Natural killer cell (primary cell): Measurements from ENCODE around the gene BAIAP2. TPM values are rescaled to one million over a fixed set of nuclear protein-coding genes. Genes with fewer than 3 reads are reported as not detected.

Experiments used
- ATAC-seq, 3 donors: fragments of 150-1000 bp in 2 of 3; fragments of 200-7000 bp in 1 of 3; cut with Tn5 transposase; 1 replicate in 1 of 3; 2 replicates in 2 of 3; pipeline ENCODE4 v1.10.0; 2021; ENCODE audit warnings: mild to moderate bottlenecking in 2 of 3, moderate library complexity in 2 of 3
- DNase-seq, 2 donors: peaks; one replicate each; pipeline versions ENCODE4 v3.0.0 to v3.0.0-alpha.2; 2013 to 2021; ENCODE audit warnings: mixed read lengths in 1 of 2
- H3K27ac ChIP-seq: one replicate; pipeline ENCODE4 v1.5.1; 2013; ENCODE audit warnings: mild to moderate bottlenecking, low read length
- H3K27me3 ChIP-seq: one replicate; pipeline ENCODE4 v1.6.1; 2013; ENCODE audit warnings: low read length; ENCODE audit not compliant: control insufficient read depth, insufficient read depth
- H3K36me3 ChIP-seq: one replicate; pipeline ENCODE4 v1.6.1; 2013; ENCODE audit warnings: low read length; ENCODE audit not compliant: control insufficient read depth, insufficient read depth
- H3K4me1 ChIP-seq: one replicate; pipeline ENCODE4 v1.6.1; 2013; ENCODE audit warnings: low read length; ENCODE audit not compliant: control insufficient read depth, insufficient read depth
- H3K4me3 ChIP-seq: one replicate; pipeline ENCODE4 v1.5.1; 2013; ENCODE audit warnings: low read length
- H3K9me3 ChIP-seq: one replicate; pipeline ENCODE4 v1.6.1; 2013; ENCODE audit warnings: low read length; ENCODE audit not compliant: control insufficient read depth, insufficient read depth
- H3K27ac Mint-ChIP-seq, 2 donors: one replicate each; pipeline ENCODE4 v1.8.0; 2022; ENCODE audit warnings: mild to moderate bottlenecking in 2 of 2, mixed read lengths in 2 of 2, moderate library complexity in 1 of 2
- H3K27me3 Mint-ChIP-seq, 2 donors: one replicate each; pipeline ENCODE4 v1.8.0; 2022; ENCODE audit warnings: low read depth in 2 of 2, mixed read lengths in 2 of 2
- H3K36me3 Mint-ChIP-seq: one replicate; pipeline ENCODE4 v1.8.0; 2022; ENCODE audit warnings: mixed read lengths
- H3K4me1 Mint-ChIP-seq, 2 donors: one replicate each; pipeline ENCODE4 v1.8.0; 2022; ENCODE audit warnings: mixed read lengths in 2 of 2
- H3K4me3 Mint-ChIP-seq: one replicate; pipeline ENCODE4 v1.8.0; 2022; ENCODE audit warnings: mild to moderate bottlenecking, moderate library complexity, mixed read lengths
- H3K9me3 Mint-ChIP-seq, 2 donors: one replicate each; pipeline ENCODE4 v1.8.0; 2022; ENCODE audit warnings: mixed read lengths in 2 of 2
- CTCF ChIP-seq: fragments of 200-600 bp; IDR thresholded peaks from one replicate; pipeline ENCODE4 v1.8.0; 2022; ENCODE audit warnings: antibody characterized with exemption
- WGBS: methylation state at CpG from one replicate; pipeline ENCODE4 v1.1.7; 2013; ENCODE audit warnings: missing lambda C conversion rate; ENCODE audit not compliant: insufficient coverage; 5-methylcytosine and 5-hydroxymethylcytosine counted together
- intact Hi-C: fragments of 100-400 bp; cut with micrococcal nuclease; formaldehyde crosslinking; loops from one replicate; pipeline ENCODE4 v1.14.2; 2022
- total RNA-seq, 4 donors: library from RNA; stranded (reverse); fragments of 120-200 nt in 1 of 4; gene quantifications; one replicate each; pipeline versions ENCODE4 v1.2.3 to v1.2.4, GENCODE V29; 2013 to 2022

Gene BAIAP2
- total RNA-seq, 3 donors from 2014 or later (not counting 1 experiment from before 2014, with no cell fraction given), result 6.7 to 12.3 (median 10.4) TPM

GRCh38 chr17:81049973-81050551, 15.1 kb downstream of the BAIAP2 start:
- peaks cover 34% of the 10 kb centered on the region for H3K4me1 ChIP-seq
- Mint-ChIP-seq H3K4me3 (no peak overlapping the region), H3K27ac (peak overlapping the region in 1 of 2 donors; percentile 62), H3K4me1 (peaks cover 12 to 20% of the 10 kb centered on the region in 2 donors), H3K36me3 (no peaks in the 10 kb centered on the region), H3K9me3 (no peaks in the 10 kb centered on the region), H3K27me3 (no peaks in the 10 kb centered on the region)
- peak overlapping the region; percentile 43 for H3K27ac ChIP-seq
- DNase-seq, result no peak
- no peak for TF ChIP-seq CTCF
- no peaks in the 10 kb centered on the region for H3K36me3 ChIP-seq
- no peaks in the 10 kb centered on the region for H3K27me3 ChIP-seq
- intact Hi-C loops, result no loop called here
- H3K4me3 ChIP-seq, result no peak overlapping the region
- ATAC-seq, result peak in 2 of 3 donors; percentile 31 to 32
- WGBS, result 80% methylated on average over 26 of the region's 26 CpGs
- H3K9me3 ChIP-seq, result no peaks in the 10 kb centered on the region

DNA sequence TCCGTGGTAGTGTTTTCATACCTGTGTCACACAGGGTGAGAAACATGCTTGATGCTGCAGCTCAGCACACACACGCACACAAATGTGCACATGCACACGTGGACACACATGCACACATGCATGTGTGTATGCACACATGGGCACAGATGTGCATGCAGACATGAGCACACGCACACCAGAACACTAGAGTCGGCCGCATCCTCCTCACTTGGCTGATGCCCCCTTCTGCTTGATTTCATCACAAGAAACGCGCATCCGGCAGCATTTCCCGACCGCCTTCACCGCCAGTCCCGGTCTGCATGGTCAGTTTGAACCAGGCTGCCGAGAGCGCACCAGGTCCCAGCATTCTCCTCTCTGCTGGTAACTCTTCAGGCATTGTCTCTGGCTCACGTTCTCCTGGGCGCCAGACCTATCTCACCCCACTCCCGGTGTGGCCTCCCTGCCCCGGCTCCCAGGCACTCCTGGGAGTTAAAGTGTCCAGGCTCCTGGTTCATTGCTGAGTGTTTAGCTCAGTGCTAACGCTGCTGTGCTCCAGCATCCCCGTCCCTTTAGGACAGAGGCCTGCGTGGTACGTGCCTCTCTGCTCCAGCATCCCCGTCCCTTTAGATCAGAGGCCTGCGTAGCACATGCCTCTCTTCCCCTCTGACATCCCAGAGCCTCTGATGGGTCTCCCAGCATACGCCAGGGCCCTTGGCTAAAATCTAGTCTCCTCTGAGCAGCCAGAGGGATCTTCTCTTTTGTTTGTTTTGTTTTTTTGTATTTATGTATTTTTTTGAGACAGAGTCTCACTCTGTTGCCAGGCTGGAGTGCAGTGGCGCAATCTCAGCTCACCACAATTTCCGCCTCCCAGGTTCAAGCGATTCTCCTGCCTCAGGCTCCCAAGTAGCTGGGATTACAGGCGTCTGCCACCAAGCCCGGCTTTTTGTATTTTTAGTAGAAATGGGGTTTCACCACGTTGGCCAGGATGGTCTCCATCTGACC, 16.0 kb downstream of the BAIAP2 start:
- H3K9me3 ChIP-seq, result no peaks in the 10 kb centered on the region
- H3K4me3 Mint-ChIP-seq, result no peak overlapping the region
- H3K4me1 Mint-ChIP-seq, result peaks cover 12 to 19% of the 10 kb centered on the region in 2 donors
- intact Hi-C loops, result no loop called here
- H3K27ac Mint-ChIP-seq, result no peak overlapping the region
- H3K36me3 ChIP-seq, result no peaks in the 10 kb centered on the region
- no peak for TF ChIP-seq CTCF
- no peaks in the 10 kb centered on the region for H3K27me3 Mint-ChIP-seq
- H3K4me3 ChIP-seq, result no peak overlapping the region
- no peaks in the 10 kb centered on the region for H3K27me3 ChIP-seq
- H3K9me3 Mint-ChIP-seq, result no peaks in the 10 kb centered on the region
- 94% methylated on average over 32 of the region's 32 CpGs for WGBS
- H3K4me1 ChIP-seq, result peaks cover 33% of the 10 kb centered on the region
- ATAC-seq, result no peak
- DNase-seq, result no peak
- no peaks in the 10 kb centered on the region for H3K36me3 Mint-ChIP-seq
- H3K27ac ChIP-seq, result no peak overlapping the region

DNA sequence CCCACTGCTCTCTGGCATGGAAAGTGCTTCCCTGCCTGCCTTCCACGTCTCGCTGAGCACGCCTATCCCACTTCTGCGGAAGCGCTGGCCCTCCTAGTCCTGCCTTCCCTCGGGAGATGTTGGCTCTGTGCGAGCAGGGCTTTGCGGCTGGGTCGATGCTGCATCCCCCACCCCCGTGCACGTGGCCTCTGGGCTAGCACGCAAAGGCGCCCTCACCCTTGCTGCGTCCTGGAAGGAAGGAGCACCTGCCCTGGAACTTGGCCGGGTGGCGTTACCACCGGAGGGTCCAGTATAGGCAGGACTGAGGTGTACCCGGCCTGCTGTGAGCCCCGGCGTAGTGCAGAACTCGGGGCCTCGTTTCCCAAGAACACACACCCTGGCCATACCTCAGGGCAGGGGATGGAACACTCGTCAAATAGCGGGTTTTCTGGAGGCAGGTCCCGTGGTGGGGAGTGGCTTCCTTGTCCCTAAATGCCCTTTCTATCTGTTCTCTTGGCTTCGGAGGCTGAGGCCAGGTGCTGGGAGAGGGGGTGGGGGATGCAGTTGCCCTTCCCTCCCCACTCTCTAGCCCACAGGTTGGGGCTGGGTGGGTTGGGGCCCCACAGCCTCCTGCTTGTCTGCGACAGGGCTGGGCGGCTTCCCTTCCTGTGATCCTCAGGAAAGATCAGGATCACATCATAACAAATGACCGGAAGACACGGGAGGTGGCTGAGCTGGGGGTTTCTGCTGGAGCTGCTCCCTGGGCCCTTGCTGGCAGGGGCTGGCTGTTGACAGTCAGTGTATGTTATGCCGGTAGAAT, 17.4 kb downstream of the BAIAP2 start:
- Mint-ChIP-seq H3K9me3 (no peaks in the 10 kb centered on the region), H3K27ac (no peak overlapping the region), H3K36me3 (no peaks in the 10 kb centered on the region), H3K4me1 (peaks cover 12 to 19% of the 10 kb centered on the region in 2 donors), H3K27me3 (no peaks in the 10 kb centered on the region), H3K4me3 (no peak overlapping the region)
- no peak overlapping the region for H3K27ac ChIP-seq
- 87% methylated on average over 30 of the region's 31 CpGs for WGBS
- peaks cover 33% of the 10 kb centered on the region for H3K4me1 ChIP-seq
- DNase-seq (no peak), ATAC-seq (no peak)
- no peak for TF ChIP-seq CTCF
- intact Hi-C loops, result no loop called here
- no peaks in the 10 kb centered on the region for H3K27me3 ChIP-seq
- H3K4me3 ChIP-seq, result no peak overlapping the region
- H3K9me3 ChIP-seq, result no peaks in the 10 kb centered on the region
- H3K36me3 ChIP-seq, result no peaks in the 10 kb centered on the region
